GM06990 (cell line): ENCODE measurements around the gene CCDC197.

Experiments used
- DNase-seq: peaks from one replicate; pipeline ENCODE4 v3.0.0-alpha.2; 2011; ENCODE audit not compliant: insufficient read length; ENCODE audit errors: extremely low read depth
- H3K27me3 ChIP-seq: replicated peaks from 2 replicates; pipeline ENCODE4 v1.6.0; 2011; ENCODE audit warnings: low read length; ENCODE audit not compliant: control insufficient read depth, insufficient read depth
- H3K36me3 ChIP-seq: 2 replicates; pipeline ENCODE4 v1.5.1; 2011; ENCODE audit warnings: low read length; ENCODE audit not compliant: control insufficient read depth, insufficient read depth
- H3K4me3 ChIP-seq: replicated peaks from 2 replicates; pipeline ENCODE4 v1.5.1; 2011; ENCODE audit warnings: low read depth, mild to moderate bottlenecking, control low read depth, low read length
- TF ChIP-seq, protein P1 (sequence below): IDR thresholded peaks from 2 replicates; pipeline ENCODE4 v1.5.1; 2011; ENCODE audit warnings: low read length, control low read depth, mild to moderate bottlenecking, inconsistent platforms; ENCODE audit not compliant: insufficient read depth, poor library complexity, severe bottlenecking

Gene CCDC197

DNA sequence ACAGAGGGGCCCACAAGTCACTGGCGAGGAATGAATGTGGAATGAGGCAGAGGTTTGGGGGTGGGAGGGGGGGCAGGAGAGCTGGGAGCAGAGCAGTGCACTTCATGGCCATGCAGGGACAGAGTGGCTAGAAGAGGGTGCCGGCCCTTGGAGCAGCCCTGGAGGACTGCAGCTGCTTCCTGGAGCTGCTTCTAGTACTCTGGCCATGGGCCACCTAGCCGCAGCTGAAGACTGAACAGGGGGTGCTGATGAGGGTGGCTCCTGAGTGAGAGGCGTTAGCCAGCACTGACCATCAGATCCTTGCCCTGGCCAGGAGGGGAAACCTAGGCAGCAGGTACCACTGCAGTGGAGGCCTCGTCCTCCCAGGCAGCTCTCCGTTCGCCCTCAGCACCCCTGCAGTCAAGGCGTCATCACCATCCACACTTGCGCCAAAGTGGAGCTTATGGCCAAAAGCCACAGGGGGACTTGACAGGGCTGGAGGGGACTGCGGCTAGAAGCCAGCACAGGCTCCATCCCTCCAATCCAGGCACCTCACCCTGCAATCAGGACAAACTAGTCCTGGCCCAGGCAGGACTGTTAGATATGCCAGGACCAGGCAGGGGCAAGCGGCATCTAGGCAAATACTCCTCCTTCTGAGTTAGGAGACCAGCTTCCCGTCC is 45.5 kb downstream of the CCDC197 start:
- Histone ChIP-seq H3K27me3 (no peaks in the 10 kb centered on the region; the same call in 1 of the 2 replicates), H3K4me3 (no peak overlapping the region), H3K36me3 (peaks cover 8% of the 10 kb centered on the region)
- TF ChIP-seq, protein P1, sequence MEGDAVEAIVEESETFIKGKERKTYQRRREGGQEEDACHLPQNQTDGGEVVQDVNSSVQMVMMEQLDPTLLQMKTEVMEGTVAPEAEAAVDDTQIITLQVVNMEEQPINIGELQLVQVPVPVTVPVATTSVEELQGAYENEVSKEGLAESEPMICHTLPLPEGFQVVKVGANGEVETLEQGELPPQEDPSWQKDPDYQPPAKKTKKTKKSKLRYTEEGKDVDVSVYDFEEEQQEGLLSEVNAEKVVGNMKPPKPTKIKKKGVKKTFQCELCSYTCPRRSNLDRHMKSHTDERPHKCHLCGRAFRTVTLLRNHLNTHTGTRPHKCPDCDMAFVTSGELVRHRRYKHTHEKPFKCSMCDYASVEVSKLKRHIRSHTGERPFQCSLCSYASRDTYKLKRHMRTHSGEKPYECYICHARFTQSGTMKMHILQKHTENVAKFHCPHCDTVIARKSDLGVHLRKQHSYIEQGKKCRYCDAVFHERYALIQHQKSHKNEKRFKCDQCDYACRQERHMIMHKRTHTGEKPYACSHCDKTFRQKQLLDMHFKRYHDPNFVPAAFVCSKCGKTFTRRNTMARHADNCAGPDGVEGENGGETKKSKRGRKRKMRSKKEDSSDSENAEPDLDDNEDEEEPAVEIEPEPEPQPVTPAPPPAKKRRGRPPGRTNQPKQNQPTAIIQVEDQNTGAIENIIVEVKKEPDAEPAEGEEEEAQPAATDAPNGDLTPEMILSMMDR, result no peak
- DNase-seq, result no peak

DNA sequence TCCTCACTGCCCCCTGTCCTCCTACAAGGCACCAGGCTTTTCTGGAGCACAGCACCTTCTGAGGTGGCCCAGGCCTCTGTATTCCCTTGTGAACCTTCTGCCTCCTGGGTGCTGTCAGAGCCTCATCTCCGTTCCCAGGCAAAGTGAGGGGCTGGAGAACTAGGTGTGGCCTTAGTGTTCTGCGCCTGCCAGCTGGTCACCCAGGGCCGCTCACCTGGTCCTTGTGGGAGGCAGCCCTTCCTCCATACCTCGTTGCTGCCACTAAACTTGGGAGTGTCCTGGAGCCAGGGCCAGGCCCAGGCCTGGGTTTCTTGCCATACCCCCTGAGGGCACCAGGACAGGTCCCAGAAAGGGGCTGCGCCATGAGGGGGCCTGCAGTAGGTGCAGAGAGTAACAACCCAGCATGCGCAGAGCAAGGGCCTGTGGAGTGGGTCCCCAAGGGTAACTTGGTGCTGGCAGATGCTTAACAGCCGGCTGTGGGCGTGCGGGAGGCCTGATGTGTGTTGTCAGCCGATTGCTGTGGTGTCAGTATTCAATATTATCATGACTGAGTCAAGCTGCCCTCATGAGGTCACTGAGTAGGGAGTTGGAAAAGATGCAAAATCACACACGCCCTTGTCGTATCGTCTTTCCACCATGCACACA is 46.1 kb downstream of the CCDC197 start:
- Histone ChIP-seq H3K36me3 (peaks cover 10% of the 10 kb centered on the region), H3K4me3 (no peak overlapping the region), H3K27me3 (no peaks in the 10 kb centered on the region)
- DNase-seq, result no peak
- TF ChIP-seq, protein P1, result no peak

DNA sequence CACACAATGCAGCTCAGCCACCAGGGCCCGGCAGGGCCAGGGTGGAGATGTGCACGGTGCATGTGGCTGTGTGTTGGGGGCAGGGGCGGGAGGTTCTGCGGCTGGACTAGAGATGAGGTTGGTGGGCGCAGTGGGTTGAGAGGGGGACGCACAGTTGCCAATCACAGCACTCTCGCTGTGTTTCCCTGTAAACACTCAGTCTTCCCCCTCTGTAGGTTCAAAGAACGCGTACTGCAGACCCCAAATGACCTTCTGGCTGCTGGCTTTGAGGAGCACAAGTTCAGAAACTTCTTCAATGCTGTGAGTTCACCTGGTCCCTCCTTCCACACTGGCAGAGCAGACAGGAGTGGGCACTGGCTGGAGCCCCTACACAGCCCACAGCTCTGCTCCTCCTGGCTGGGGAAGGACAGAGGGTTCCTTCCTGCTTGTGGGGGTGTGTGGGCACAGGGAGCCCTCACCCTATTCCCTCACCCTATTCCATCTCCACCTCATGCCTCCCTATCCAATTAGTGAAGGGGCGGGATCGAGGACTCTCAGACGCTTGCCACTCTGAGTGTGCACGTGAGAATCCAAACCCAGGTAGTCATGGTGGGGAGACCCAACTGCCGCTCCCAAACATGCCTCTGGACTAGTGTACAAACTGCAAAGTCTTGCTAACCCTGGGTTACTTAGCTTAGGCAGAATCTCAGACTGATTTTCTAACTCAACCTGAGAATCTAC is 46.8 kb downstream of the CCDC197 start:
- H3K4me3 ChIP-seq, result no peak overlapping the region
- TF ChIP-seq, protein P1, result no peak
- peaks cover 14% of the 10 kb centered on the region for H3K36me3 ChIP-seq
- no peak for DNase-seq
- H3K27me3 ChIP-seq, result no peaks in the 10 kb centered on the region

DNA sequence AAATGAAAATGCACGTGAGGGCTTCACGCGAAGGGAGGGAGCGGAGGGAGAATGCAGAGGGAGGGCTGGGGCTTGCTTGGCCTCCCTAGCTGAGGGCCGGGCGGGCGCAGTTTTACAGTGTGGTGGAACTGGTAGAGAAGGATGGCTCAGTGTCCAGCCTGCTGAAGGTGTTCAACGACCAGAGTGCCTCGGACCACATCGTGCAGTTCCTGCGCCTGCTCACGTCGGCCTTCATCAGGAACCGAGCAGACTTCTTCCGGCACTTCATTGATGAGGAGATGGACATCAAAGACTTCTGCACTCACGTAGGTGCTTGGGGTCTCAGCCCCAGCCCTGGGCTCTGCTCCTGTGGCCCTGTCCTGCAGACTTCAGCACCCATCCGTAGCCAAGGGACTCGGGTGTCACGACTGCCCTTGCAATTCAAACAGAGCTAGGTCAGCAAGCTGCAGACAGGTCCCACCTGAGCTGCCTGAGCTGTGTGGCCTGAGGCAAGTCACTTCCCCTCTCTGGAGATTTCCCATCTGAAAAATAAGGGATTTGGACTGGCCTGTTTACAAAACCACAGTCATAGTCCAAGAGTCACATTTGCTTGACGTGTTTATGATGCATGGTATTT is 47.5 kb downstream of the CCDC197 start:
- Histone ChIP-seq H3K27me3 (no peaks in the 10 kb centered on the region), H3K4me3 (no peak overlapping the region), H3K36me3 (peaks cover 19% of the 10 kb centered on the region)
- DNase-seq, result no peak
- TF ChIP-seq, protein P1, result no peak

DNA sequence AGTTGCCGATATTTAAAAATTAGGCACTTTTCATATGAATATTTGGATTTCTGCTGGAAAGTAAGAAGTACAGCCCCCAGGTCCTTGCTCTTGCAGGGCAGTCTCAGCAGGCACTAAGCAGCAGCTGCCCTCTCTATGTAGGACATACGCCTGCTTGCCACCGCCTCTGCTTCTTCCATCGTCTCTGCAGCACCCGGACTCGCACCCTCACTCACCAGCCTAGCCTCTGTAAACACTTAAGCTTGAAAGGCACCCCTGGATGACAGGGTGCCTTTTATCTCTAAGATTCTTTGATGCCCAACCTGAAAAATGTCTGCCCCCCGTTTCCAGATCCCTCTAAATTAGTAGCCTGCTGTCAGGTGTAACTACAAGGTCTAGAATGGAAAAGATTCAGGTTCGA is 48.0 kb downstream of the CCDC197 start:
- no peaks in the 10 kb centered on the region for H3K27me3 ChIP-seq
- no peak for DNase-seq
- H3K4me3 ChIP-seq, result no peak overlapping the region
- peaks cover 20% of the 10 kb centered on the region for H3K36me3 ChIP-seq
- TF ChIP-seq, protein P1, result no peak
